KMS-11 (cell line): ENCODE results near the gene TCF7L2.

Experiments
- H2AFZ ChIP-seq: fragments of 200-600 bp; sonication (generic); 2 replicates; pipeline ENCODE4 v1.6.1; 2016; ENCODE audit warnings: antibody characterized with exemption, mixed run types, low read depth
- H3K27ac ChIP-seq: fragments of 200-600 bp; sonication (generic); 2 replicates; pipeline ENCODE4 v1.6.1; 2016; ENCODE audit warnings: mild to moderate bottlenecking, mixed run types
- H3K27me3 ChIP-seq: fragments of 200-600 bp; sonication (generic); 2 replicates; pipeline ENCODE4 v1.6.1; 2017; ENCODE audit warnings: mild to moderate bottlenecking, low read depth, mixed run types, moderate library complexity; ENCODE audit not compliant: insufficient read depth
- H3K36me3 ChIP-seq: fragments of 200-600 bp; sonication (generic); 2 replicates; pipeline ENCODE4 v1.6.1; 2017; ENCODE audit warnings: mild to moderate bottlenecking, mixed run types; ENCODE audit not compliant: insufficient read depth
- H3K4me1 ChIP-seq: fragments of 200-600 bp; sonication (generic); 2 replicates; pipeline ENCODE4 v1.6.1; 2016; ENCODE audit warnings: mild to moderate bottlenecking, low read depth, mixed run types; ENCODE audit not compliant: poor library complexity, severe bottlenecking
- H3K4me2 ChIP-seq: fragments of 200-600 bp; sonication (generic); 2 replicates; pipeline ENCODE4 v1.7.0; 2016; ENCODE audit warnings: mild to moderate bottlenecking, mixed run types
- H3K4me3 ChIP-seq: fragments of 200-600 bp; sonication (generic); IDR thresholded peaks from 2 replicates; pipeline ENCODE4 v1.6.1; 2017; ENCODE audit warnings: low read depth, low read length, mixed read lengths; ENCODE audit not compliant: insufficient read depth
- H3K79me2 ChIP-seq: fragments of 200-600 bp; sonication (generic); 2 replicates; pipeline ENCODE4 v1.6.1; 2016; ENCODE audit warnings: low read depth, mixed run types; ENCODE audit not compliant: insufficient read depth
- H3K9ac ChIP-seq: fragments of 200-600 bp; sonication (generic); 2 replicates; pipeline ENCODE4 v1.6.1; 2016; ENCODE audit warnings: mild to moderate bottlenecking, mixed run types
- H4K20me1 ChIP-seq: fragments of 200-600 bp; sonication (generic); 2 replicates; pipeline ENCODE4 v1.6.1; 2016; ENCODE audit warnings: mild to moderate bottlenecking, mixed run types; ENCODE audit not compliant: insufficient read depth
- CTCF ChIP-seq: fragments of 200-600 bp; sonication (generic); conservative IDR thresholded peaks from 2 replicates; pipeline ENCODE4 v1.6.1; 2017; ENCODE audit warnings: low read depth, mild to moderate bottlenecking, antibody characterized with exemption, low read length, moderate library complexity, mixed read lengths

Gene TCF7L2

GRCh38 chr10:113149626-113150025 is 199.6 kb downstream of the TCF7L2 start:
- Histone ChIP-seq H3K9ac (no peak overlapping the region), H3K4me3 (no peak overlapping the region), H3K27me3 (no peaks in the 10 kb centered on the region), H3K36me3 (no peaks in the 10 kb centered on the region), H3K4me1 (no peaks in the 10 kb centered on the region), H4K20me1 (no peaks in the 10 kb centered on the region), H3K4me2 (no peak overlapping the region), H2AFZ (no peak overlapping the region), H3K79me2 (no peaks in the 10 kb centered on the region), H3K27ac (no peak overlapping the region)
- no peak for TF ChIP-seq CTCF

GRCh38 chr10:113151190-113151666 is 201.2 kb downstream of the TCF7L2 start:
- TF ChIP-seq CTCF, result no peak
- Histone ChIP-seq H3K27me3 (no peaks in the 10 kb centered on the region), H3K79me2 (no peaks in the 10 kb centered on the region), H3K4me3 (no peak overlapping the region), H3K9ac (no peak overlapping the region), H3K4me2 (no peak overlapping the region), H4K20me1 (no peaks in the 10 kb centered on the region), H2AFZ (no peak overlapping the region), H3K36me3 (no peaks in the 10 kb centered on the region), H3K4me1 (no peaks in the 10 kb centered on the region), H3K27ac (no peak overlapping the region)

- Histone ChIP-seq H3K27ac (no peak overlapping the region), H3K27me3 (no peaks in the 10 kb centered on the region), H3K36me3 (no peaks in the 10 kb centered on the region), H3K4me1 (no peaks in the 10 kb centered on the region), H3K79me2 (no peaks in the 10 kb centered on the region), H2AFZ (no peak overlapping the region), H3K4me2 (no peak overlapping the region), H3K4me3 (no peak overlapping the region), H3K9ac (no peak overlapping the region), H4K20me1 (no peaks in the 10 kb centered on the region)
- TF ChIP-seq CTCF, result no peak
Measured at GRCh38 chr10:113153493-113154102, 203.6 kb downstream of the TCF7L2 start.

GRCh38 chr10:113157441-113157840 is 207.4 kb downstream of the TCF7L2 start:
- Histone ChIP-seq H3K4me1 (no peaks in the 10 kb centered on the region), H3K36me3 (no peaks in the 10 kb centered on the region)
- no peak for TF ChIP-seq CTCF

More at GRCh38 chr10:113157441-113157840, 207.4 kb downstream of the TCF7L2 start:
- H2AFZ ChIP-seq, result no peak overlapping the region
- H3K79me2 ChIP-seq, result no peaks in the 10 kb centered on the region
- no peak overlapping the region for H3K4me2 ChIP-seq
- H3K9ac ChIP-seq, result no peak overlapping the region
- H3K27me3 ChIP-seq, result no peaks in the 10 kb centered on the region
- H3K4me3 ChIP-seq, result no peak overlapping the region
- H4K20me1 ChIP-seq, result no peaks in the 10 kb centered on the region
- no peak overlapping the region for H3K27ac ChIP-seq
